MV-4-11 (cell line): Measurements from ENCODE around the gene SRP9.
"Not testable (repeated sequence)": the region's sequence is repeated elsewhere in the genome, so short reads cannot be mapped to it uniquely, and the experiment has no call there.

ENCODE experiments used
- DNase-seq: peaks from one replicate; lab custom pipeline; 2025; lab: John Stamatoyannopoulos, UW

The SRP9 gene

DNA sequence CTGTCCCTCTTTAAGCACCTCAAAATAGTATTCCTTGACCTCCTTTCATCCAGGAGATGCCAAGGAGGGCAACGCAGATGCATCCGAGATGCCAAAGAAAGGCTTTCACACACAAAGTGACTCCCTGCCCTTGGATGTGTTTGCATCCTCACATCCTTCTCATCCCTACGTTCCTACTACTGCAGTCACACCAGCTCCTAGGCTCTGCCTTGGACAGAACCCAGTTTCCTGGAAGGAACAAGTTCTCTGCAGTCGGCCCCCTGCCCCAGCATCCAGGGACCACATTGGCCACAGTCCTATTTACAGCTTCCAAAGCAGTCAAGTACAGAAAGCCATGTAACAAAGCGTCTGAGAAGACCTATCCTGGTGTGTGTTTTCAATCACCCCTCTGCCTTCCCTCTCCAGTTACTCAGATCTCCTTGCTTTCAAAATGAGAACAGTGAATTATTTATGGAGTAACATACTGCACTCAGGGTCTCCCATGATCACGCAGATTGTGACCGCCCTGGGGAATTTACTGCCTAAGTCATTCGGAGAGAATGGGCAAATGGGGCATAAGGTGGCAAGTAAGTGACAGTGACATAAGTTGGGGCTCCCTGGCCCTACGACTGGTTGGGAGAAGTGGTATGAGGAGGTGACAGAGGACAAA, 21.8 kb upstream of the SRP9 start:
- no peak for DNase-seq

DNA sequence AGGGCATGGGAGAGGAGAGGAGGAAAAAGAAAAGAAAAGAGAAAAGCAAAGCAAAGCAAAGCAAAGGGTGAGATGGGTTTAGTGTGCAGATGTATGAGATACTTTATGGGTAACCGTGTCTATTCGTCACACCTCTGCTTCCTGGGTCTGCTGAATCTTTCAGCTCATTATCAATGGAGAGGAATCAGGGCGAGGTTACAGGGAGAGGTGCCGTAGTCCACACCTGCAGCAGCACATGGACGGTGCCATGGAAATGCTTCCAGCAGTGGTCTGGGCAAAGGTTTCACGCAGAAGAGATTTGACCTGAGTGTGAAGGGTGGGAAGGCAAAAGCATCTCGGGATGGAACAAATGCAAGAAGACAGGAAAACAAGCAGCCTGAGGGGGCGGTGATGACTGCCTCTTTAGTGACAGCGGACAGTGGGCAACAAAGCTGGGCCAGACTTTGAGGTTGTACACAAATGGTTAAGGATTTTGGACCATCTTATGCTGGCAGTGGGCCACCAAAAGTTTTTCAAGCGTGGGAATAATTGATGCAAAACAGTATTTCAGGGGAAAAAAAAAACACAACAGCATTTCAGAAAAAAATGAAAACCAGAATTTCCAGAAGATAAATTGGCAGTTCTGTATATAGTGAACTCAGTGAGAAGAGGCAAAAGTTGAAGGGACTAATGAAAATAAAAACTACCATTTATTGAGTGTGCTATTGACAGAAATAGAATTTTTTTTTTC, 19.5 kb upstream of the SRP9 start:
- no peak for DNase-seq

DNA sequence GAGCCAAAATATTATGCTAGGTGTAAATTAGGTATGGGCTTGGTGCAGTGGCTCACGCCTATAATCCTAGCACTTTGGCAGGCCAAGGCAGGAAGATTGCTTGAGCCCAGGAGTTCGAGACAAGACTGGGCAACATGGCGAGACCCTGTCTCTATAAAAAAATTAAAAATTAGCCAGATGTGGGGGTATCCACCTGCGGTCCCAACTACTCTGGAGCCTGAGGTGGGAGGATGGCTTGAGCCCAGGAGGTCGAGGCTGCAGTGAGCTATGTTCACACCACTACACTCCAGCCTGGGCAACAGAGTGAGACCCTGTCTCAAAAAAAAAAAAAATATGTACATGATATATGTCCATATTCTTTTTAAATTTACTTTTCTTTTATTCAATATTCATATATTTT, 17.7 kb upstream of the SRP9 start:
- not testable (repeated sequence) for DNase-seq

DNA sequence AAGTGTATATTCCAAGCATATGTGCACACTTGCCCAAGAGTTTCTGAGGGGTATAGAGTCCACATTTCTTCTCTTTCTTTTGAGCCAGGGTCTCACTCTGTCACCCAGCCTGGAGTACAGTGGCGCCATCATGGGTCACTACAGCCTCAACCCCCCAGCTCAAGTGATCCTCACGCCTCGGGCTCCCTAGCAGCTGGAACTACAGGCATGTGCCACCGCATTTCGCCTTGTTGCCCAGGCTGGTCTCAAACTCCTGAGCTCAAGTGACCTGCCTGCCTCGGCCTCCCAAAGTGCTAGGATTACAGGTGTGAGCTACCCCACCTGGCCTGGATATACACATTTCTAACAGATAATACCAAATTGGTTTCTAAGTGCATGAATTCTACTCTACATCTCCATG, 17.1 kb upstream of the SRP9 start:
- no peak for DNase-seq

DNA sequence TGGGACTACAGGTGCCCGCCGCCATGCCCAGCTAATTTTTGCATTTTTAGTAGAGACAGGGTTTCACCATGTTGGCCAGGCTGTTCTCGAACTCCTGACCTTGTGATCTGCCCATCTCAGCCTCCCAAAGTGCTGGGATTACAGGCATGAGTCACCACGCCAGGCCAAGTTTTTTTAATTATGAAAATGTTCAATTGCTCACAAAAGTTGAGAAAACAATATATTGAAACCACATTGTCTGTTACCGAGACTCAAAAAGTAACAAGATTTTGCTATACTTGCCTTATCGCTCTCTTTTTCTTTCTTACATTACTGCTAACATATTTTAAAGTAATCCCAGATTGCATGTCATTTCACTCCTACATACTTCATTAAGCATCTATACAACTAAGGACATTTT, 16.2 kb upstream of the SRP9 start:
- not testable (repeated sequence) for DNase-seq

DNA sequence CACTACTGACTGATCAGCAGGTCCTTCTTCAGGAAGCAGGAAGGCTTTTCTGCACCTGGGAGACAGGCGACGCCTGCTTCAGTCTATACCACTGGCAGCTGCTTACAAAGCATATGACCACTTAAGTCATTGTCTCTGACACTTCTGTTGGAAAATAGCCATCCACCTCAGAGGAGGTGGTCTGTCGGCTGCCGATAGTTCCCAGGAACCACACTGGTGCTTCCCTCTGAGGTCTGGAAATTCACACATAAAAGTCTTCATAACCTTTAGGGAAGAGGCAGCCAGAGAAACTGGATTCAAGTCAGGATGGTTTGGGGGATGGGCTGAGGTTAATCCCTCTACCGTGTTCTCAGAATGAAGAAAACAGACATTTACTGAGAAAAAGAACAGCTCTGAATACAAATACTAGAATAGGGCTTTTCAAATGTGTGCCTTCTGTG, 15.6 kb upstream of the SRP9 start:
- DNase-seq, result no peak

DNA sequence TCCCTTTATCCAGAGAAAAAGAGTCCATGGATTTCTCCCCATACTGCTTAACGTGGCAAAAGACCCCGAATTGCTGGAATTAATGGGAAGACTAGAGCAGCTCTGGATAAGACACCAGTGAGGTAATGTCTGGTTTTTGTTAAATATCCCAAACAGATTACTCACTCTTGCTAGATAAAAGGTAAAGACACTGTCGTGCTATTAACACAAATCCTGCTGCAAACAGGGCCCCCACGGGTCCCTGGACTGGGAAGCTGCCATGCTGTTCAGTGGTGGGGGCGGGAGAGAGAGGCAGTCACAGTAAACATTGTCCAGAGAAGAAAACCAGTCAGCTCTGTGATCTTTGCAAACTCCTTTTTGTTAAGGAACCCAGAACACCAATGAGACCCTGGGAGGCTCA, 15.2 kb upstream of the SRP9 start:
- no peak for DNase-seq

DNA sequence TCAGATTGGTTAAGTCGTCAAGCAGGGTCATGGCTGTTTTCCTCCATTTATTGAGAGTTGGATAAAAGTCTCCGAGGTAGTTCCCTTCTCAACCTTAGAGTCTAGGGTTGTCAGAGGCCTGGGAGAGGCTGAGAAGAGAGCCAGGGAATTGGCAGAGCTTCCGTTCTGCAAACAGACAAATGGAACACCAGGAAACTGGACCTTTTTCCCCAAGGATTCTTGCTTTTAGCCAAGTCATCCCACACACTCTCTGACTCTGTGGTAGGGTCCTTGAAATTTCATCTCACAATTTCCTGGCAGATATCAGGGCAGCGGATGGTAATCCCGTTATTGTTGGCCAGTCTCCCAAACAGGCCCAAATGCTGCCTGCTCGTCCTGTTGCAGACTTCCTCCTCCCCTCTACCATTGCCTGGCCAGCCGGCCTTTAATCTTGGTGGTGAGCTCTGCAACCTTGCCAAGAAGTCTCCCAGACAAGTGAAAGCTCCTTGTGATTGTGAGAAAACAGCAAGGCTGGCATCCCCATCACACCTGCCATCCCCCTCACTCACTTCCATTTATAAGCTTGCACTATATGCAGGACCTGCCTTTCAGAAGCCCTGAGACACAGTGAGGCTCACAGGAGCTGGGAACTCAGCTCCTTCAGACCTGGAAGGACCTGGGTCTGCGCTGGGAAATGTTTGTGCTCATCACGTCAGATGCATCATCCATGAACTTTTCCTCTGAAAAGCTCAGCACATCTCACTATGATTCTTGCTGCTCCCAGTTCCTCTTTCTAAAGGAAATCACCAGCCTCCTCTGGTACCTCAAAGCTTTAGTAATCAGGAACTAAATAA, 13.7 kb upstream of the SRP9 start:
- DNase-seq, result peak; percentile 59

DNA sequence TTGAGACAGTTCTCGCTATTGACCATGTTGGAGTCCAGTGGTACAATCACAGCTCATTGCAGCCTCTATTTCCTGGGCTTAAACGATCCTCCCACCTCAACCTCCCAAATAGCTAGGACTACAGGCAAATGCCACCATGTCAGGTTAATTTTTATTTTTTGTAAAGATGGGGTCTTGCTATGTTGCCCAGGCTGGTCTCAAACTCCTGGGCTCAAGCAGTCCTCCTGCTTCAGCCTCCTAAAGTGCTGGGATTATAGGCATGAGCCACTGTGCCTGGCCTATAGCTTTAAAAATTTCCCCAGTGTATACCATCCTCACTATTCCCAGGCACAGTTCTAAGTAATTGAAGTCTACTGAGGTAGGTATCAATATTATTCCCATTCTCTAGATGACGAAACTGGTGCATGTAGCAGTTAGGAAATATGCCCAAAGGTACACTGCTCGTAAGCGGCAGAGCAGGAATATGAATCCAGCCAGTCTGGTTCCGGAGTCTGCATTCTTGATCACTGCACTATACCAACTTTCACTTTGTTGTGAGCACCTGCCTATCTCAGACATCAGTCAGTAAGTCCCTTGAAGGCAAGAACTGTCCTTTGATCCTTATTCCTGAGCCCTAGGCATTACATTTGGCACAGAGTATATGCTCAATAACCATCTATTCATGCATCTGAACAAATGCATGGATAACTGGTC, 11.5 kb upstream of the SRP9 start:
- DNase-seq, result no peak

DNA sequence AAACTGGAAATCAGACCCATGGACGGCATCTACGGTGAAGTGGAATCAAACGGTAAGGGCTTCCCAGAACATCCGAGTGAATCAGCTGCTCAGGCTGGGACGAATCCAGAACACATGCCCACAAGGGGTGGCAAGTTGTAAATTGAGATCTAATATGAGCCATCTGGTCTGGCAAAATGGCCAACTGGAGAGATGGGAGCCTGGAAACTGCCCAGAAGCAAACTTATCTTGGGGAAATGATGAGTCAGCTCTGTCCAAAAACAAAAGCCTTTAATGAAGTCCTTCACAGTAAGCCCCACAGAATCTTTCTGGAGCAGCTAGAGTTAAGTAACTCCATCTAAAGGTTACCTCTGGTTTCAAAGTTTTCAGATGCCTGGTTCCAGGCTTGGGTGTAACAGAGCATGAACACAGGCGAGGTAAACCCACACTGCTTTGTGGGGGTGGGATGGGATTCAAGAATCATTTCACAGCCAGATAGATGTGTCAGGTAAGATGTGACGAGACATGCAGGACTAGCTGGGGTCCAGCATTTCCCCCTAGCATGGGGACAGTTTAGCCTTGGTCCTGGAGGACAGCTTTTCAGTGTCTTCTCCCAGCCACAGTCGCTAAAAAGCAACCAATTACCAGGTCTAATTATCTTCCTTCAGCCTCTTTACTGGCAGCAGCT, 10.5 kb upstream of the SRP9 start:
- DNase-seq, result no peak

DNA sequence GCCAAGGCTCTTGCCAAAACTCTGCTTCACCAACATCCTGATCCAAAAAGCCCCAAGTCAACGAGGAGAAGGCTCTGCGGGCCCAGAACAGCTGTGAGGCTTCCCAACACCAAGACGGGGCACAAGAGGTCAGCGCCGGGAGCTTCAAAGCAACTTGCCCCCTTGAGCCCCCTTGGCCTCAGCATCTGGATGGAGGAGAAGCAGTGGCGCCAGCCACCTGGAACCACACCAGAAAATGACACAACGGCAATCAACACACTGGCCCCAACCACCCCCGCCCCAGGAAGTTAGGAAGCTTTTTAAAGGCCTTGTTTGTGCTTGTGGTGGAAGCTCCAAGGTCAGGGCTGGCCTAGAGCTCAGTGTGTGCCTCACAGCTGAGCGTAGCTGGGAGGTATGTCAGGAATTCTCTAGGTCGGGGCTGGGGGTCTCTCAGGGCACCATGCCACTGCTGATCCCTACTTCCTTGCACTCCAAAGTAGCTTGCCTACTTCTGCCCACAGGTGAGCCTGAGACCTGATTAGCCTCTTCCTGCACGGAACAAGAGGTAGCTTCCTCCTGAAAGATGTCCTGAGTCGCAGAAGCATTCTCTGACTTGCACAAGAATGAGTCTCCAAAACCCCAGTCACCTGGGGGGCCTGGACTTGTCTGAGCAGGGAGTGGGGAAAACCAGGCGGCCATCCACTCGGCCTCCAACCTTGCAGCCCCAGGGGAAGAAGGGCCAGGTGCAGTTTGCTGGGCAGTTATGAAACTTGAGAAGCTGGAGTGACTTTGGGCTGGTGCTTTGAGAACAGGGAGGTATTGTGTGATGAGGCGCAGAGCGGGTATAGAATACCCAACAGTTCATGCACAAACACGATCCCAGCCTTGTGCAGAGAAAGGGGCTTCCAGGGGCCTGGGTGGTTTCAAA, 9.7 kb upstream of the SRP9 start:
- no peak for DNase-seq

DNA sequence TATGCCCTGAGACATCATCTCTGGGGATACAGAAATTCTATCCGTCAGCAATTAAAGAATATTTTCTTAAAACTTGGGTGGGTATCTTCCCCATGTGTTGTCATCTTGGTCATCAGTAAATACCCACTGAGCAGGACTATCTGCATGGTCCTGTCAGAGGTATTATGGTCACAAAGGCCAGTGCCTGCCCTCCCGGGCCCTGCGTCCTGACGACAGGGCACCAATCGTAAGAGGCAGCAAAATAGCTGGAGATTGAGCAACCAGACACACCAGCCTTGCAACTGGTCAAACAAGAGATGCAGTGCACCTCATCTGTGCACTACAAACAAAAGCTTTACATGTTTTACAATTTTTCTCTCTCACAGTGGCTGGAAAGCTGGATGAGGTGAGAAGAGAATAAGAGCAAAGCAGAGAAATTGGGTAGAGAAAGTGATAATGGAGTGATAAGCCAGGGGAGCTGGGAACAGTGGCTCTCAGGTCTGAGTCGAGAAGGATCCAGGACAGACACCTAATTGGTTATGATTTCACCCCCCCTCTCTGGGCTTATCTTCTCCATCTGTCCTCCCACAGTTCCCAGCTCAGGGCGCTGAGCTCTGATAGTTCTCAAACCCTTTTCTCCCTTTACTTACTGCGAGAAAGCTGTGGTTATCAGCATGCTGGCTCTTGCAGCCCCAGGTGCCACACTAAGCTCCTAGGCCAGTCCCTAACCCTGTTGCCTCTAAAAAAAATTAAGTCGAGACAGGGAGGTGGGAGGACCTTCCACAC, 8.8 kb upstream of the SRP9 start:
- DNase-seq, result no peak

DNA sequence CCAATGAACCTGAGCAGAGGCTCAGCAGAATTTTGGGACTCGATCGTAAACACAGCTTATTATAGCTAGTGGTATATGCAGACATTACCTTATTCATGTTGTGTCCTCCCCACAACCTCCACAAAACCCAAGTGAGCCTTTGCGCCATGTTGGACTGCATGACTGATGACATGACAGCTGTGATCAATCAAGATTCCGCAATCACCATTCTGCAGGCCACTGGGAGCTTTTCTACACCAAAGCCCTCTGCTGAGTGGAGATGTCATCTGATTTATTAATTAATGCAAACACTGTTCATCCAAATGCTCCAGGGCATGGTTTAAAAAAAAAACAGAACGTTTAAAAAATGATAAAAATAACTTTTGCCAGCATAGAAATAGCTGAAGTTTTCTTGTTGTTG, 7.9 kb upstream of the SRP9 start:
- DNase-seq, result peak; percentile 15

DNA sequence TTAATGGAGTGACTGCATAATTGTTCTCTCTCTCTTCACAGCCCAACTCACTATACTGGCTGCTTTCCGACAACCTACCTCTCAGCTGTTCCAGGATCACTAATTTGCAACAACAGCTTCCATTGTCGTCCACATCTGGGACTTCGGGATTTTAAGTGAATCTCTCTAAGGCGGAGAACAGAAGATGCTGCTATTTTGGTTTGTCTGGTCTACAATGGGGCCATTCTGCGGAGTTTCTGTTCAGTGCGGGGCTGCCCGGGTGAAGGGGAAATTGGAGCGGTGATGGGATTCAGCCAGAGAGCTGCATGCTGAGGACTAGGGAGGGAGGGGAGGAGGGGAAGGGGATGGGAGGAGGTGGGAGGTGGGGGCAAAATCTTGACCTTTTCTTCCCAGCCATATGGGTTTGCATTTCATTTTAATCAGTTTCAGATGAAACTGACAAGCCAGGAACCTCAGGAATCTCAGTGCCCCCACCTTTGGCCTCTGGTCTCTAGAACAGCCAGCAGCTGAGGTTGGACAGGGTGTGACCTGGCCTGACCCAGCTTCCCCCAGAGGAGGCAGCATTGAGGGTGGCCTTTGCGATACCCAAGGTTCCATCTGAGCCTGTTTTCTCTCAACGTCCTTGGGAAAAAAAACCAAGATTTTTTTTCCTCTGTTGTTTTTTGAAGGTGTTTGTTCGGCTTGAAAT, 6.9 kb upstream of the SRP9 start:
- no peak for DNase-seq

DNA sequence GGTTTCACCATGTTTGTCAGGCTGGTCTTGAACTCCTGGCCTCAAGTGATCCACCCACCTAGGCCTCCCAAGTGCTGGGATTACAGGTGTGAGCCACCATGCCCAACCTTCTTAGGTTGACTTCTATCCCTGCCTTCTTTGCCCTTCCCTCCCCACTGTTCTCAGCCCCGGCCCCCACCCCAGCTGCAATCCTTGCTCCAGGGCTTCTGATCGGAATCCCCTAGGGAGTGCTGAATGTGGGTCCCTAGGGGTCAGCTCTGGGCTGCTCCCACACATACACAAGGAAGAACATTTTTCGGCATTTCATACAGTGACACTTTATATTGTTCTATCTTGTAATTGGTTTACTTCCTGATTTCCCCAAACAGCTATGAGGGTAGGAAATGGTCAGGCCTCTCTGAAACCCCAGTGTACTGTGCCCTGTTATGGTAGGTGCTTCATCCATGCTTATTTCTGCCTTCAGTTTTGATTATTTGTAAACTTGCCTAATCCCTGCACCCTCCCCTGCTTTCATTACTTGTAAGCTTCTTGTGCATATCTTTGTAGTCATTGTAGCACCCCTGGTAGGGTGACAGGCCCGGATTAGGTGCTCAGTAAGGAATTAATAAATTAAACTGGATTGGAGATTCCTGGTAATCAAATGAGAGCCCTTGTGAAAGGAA, 5.8 kb upstream of the SRP9 start:
- no peak for DNase-seq

DNA sequence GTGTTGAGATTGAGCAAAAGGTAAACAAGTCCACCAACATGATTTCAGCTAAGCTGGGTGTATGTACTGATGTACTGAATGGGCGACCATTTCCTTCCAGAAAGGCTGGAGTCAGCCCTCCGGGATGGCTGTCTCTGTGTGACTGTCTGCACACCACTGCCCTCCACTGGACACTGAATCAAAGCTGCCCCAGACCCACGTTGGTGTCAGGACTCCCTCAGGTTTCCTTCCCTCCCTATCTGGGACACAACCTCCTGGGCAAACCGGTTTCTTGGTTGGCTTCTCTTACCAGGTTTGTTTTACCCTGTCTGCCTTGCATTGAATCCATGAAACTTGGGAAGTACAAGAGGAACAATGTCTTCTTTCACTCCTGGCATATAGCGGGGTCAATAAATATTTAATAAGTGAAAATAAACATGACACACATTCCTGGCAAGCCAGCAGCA, 5.3 kb upstream of the SRP9 start:
- peak; percentile 71 for DNase-seq

DNA sequence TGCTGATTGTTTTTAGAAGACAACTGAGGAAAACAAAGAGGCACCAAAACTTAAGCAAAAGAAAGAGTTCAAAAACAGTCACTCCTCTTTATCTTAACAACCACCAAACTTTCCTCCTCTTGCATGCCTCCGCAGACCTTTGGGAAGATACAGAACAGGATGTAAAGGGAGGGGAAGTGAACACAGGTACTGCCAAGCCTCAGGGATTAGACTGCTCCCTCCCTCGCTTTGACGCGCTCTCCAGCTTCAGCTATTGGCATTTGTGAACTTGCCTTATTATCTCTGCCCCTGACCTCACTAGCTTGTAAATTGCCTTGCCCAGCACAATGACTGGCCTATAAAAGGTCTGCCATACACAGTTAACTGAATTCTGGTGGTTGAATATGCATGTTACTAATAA, 4.8 kb upstream of the SRP9 start:
- DNase-seq, result no peak

DNA sequence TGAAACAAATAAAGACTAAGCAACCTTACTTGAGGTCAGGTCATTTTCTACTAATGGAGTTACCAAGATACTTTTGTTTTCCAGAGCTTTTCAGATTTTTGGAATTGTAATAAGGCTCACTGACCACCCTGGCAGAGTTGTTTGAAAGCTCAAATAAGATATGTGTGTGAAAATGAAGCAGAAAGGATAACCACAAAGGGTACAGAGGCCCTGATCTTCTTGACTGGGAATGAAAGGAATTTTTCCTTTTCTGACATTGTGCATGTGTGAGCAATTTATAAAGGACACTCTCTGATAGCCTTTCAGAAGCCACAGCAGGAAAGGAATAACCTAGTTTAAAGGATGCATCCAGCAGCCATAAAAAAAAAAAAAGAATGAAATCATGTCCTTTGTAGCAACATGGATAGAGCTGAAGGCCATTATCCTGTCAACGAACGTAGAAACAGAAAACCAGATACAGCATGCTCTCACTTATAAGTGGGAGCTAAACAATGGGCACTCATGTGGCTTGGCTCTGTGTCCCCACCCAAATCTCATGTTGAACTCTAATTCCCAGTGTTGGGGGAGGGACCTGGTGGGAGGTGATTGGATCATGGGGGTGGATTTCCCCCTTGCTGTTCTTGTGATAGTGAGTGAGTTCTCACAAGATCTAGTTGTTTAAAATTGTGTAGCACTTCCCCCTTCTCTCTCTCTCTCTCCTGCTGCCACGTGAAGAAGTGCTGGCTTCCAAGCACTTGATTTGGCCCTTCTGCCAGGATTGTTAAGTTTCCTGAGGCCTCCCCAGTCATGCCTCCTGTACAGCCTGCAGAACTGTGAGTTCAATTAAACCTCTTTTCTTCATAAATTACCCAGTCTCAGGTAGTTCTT, 3.1 kb upstream of the SRP9 start:
- no peak for DNase-seq
